ENCODE results near the gene EGR4.

DNA sequence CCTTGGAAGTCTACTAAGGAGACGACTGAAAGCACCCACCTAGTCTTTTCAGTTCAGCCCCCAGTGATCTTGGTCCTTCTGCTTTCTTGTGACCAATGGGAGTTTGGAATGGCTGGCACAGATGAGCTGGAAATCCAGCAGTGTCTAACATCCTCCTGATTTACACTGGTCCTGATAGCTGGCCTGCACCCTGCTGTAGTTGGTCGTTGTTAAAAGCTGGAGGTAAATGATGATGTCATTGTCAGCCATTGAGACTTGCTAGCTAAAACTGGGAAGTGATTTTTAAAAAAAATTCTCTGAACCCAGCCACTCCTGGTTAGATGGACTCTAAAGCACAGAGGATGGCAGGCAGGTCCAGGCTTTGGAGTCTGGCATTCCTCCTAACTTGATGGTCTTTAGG is 39.9 kb downstream of the EGR4 start:
- no peak for TF ChIP-seq L3MBTL2 (conservative IDR thresholded peaks at IDR 0.05)
- TF ChIP-seq BHLHE40 (IDR thresholded peaks at IDR 0.05; ENCODE audit: borderline replicate concordance), result no peak
